ENCODE data around the gene SMPD4.
A peak's percentile ranks its signal among the peaks of the same experiment; 100 is the strongest.
"Not testable (repeated sequence)": the region's sequence is repeated elsewhere in the genome, so short reads cannot be mapped to it uniquely, and the experiment has no call there.

The SMPD4 gene

GRCh38 chr2:130186391-130186790, 5.0 kb upstream of the SMPD4 start:
- no peak for DNase-seq (ENCODE audit: low read depth, low spot score)

- DNase-seq (ENCODE audit: low read depth, low spot score) = no peak
Observed at GRCh38 chr2:130185896-130186295, 4.5 kb upstream of the SMPD4 start.

GRCh38 chr2:130185436-130185835, 4.0 kb upstream of the SMPD4 start:
- DNase-seq (ENCODE audit: low read depth, low spot score) = no peak

- DNase-seq (ENCODE audit: low read depth, low spot score) = peak; percentile 45
Observed at GRCh38 chr2:130183512-130184373, 2.3 kb upstream of the SMPD4 start.

- peak; percentile 19 for DNase-seq (ENCODE audit: low read depth, low spot score)
Observed at GRCh38 chr2:130182826-130183511, 1.6 kb upstream of the SMPD4 start.

- peak; percentile 91 for DNase-seq (ENCODE audit: low read depth, low spot score)
Observed at GRCh38 chr2:130181880-130182682, 679 bp upstream of the SMPD4 start, which contains the start of gene MZT2B. MZT2B (plus strand) TSS chr2:130182262; CDS start chr2:130182283, 21 bp downstream.

GRCh38 chr2:130180404-130181324, 738 bp downstream of the SMPD4 start:
- peak; percentile 18 for DNase-seq (ENCODE audit: low read depth, low spot score)

GRCh38 chr2:130174866-130175265, 6.5 kb downstream of the SMPD4 start:
- not testable (repeated sequence) for DNase-seq (ENCODE audit: low read depth, low spot score)

GRCh38 chr2:130169896-130170295, 11.5 kb downstream of the SMPD4 start:
- DNase-seq (ENCODE audit: low read depth, low spot score) = no peak

- not testable (repeated sequence) for DNase-seq (ENCODE audit: low read depth, low spot score)
Observed at GRCh38 chr2:130169163-130169562, 12.2 kb downstream of the SMPD4 start.

- DNase-seq (ENCODE audit: low read depth, low spot score) = not testable (repeated sequence)
Observed at GRCh38 chr2:130166611-130167010, 14.8 kb downstream of the SMPD4 start.

- DNase-seq (ENCODE audit: low read depth, low spot score) = no peak
Observed at GRCh38 chr2:130165293-130166016, 15.9 kb downstream of the SMPD4 start.

- no peak for DNase-seq (ENCODE audit: low read depth, low spot score)
Observed at GRCh38 chr2:130162968-130163367, 18.4 kb downstream of the SMPD4 start.

- DNase-seq (ENCODE audit: low read depth, low spot score) = not testable (repeated sequence)
Observed at GRCh38 chr2:130162486-130162885, 18.9 kb downstream of the SMPD4 start.

- DNase-seq (ENCODE audit: low read depth, low spot score) = peak; percentile 79
Observed at GRCh38 chr2:130160838-130161705, 20.3 kb downstream of the SMPD4 start.

- DNase-seq (ENCODE audit: low read depth, low spot score) = no peak
Observed at GRCh38 chr2:130160131-130160530, 21.3 kb downstream of the SMPD4 start.

- not testable (repeated sequence) for DNase-seq (ENCODE audit: low read depth, low spot score)
Observed at GRCh38 chr2:130159376-130159775, 22.0 kb downstream of the SMPD4 start.

- no peak for DNase-seq (ENCODE audit: low read depth, low spot score)
Observed at GRCh38 chr2:130158631-130159030, 22.8 kb downstream of the SMPD4 start.

Measured in ELF-1 (cell line).